NB4 (cell line): ENCODE measurements around the gene AP1M2.

Source experiments
- MYC ChIP-seq: IDR thresholded peaks from 2 replicates; pipeline ENCODE4 v1.6.1; 2011; ENCODE audit warnings: low read depth, low read length
- POLR2A ChIP-seq: IDR thresholded peaks from 2 replicates; pipeline ENCODE4 v1.6.1; 2011; ENCODE audit warnings: mild to moderate bottlenecking; ENCODE audit not compliant: insufficient read length; ENCODE audit errors: extremely low read depth
- TF ChIP-seq, protein P1 (sequence below): IDR thresholded peaks from one replicate; pipeline ENCODE4 v1.5.1; 2012; ENCODE audit warnings: low read depth, low read length
- TF ChIP-seq, protein P2 (sequence below): IDR thresholded peaks from 2 replicates; pipeline ENCODE4 v1.6.1; 2011; ENCODE audit warnings: low read depth, low read length

DNA sequence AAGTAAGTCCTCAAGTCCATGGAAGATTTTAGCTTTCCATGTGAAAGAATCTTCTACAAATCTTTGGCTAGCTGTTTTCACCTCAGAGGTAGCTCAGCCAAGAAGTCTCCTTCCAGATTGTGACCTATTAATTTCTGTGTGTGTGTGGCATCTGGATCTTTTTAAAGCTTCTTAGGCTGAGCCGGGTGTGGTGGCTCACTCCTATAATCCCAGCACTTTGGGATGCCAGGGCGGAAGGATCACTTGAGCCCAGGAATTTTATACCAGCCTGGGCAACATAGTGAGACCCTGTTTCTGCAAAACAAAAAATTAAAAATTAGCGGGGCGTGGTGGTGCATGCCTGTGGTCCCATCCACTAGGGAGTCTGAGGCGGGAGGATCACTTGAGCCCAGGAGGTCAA, 24.8 kb upstream of the AP1M2 start:
- TF ChIP-seq, protein P1, sequence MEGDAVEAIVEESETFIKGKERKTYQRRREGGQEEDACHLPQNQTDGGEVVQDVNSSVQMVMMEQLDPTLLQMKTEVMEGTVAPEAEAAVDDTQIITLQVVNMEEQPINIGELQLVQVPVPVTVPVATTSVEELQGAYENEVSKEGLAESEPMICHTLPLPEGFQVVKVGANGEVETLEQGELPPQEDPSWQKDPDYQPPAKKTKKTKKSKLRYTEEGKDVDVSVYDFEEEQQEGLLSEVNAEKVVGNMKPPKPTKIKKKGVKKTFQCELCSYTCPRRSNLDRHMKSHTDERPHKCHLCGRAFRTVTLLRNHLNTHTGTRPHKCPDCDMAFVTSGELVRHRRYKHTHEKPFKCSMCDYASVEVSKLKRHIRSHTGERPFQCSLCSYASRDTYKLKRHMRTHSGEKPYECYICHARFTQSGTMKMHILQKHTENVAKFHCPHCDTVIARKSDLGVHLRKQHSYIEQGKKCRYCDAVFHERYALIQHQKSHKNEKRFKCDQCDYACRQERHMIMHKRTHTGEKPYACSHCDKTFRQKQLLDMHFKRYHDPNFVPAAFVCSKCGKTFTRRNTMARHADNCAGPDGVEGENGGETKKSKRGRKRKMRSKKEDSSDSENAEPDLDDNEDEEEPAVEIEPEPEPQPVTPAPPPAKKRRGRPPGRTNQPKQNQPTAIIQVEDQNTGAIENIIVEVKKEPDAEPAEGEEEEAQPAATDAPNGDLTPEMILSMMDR = no peak
- TF ChIP-seq POLR2A (no peak), MYC (no peak)
- TF ChIP-seq, protein P2, sequence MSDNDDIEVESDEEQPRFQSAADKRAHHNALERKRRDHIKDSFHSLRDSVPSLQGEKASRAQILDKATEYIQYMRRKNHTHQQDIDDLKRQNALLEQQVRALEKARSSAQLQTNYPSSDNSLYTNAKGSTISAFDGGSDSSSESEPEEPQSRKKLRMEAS = no peak
